Thyroid gland (tissue), 4 donors: ENCODE data around the gene AFF2. TPM values are rescaled to one million over a fixed set of nuclear protein-coding genes. Genes with fewer than 3 reads are reported as not detected.

Experiments used
- DNase-seq, 2 donors: peaks; one replicate each; pipeline ENCODE4 v3.0.0-alpha.2; 2019
- H3K27ac ChIP-seq, 3 donors: fragments of 200-600 bp; sonication (generic); 1 replicate in 2 of 3; 2 replicates in 1 of 3; pipeline ENCODE4 v1.5.1; 2016 to 2019; ENCODE audit warnings: mild to moderate bottlenecking in 1 of 3, moderate library complexity in 1 of 3
- H3K27me3 ChIP-seq: fragments of 200-600 bp; sonication (generic); one replicate; pipeline ENCODE4 v1.5.1; 2019
- H3K36me3 ChIP-seq, 2 donors: fragments of 200-600 bp; sonication (generic); one replicate each; pipeline ENCODE4 v1.5.1; 2016 to 2019
- H3K4me1 ChIP-seq, 2 donors: fragments of 200-600 bp; sonication (generic); one replicate each; pipeline ENCODE4 v1.5.1; 2017 to 2019
- H3K4me3 ChIP-seq, 3 donors: fragments of 200-600 bp; sonication (generic); replicated peaks in 1 of 3; 1 replicate in 2 of 3; 2 replicates in 1 of 3; pipeline ENCODE4 v1.5.1; 2016; ENCODE audit warnings: mild to moderate bottlenecking in 1 of 3
- H3K9me3 ChIP-seq: fragments of 200-600 bp; sonication (generic); one replicate; pipeline ENCODE4 v1.5.1; 2017
- CTCF ChIP-seq, 6 experiments: fragments of 200-600 bp in 3 of 6; fragments of 450-650 bp in 3 of 6; sonication (generic) in 3 of 6; IDR thresholded peaks; one replicate each; pipeline ENCODE4 v1.5.1; 2016 to 2019; ENCODE audit warnings: antibody characterized with exemption in 6 of 6, mild to moderate bottlenecking in 2 of 6, inconsistent platforms in 1 of 6, moderate library complexity in 1 of 6
- POLR2A ChIP-seq, 2 donors: fragments of 450-650 bp; IDR thresholded peaks; one replicate each; pipeline ENCODE4 v1.6.1; 2017; ENCODE audit warnings: antibody characterized with exemption in 2 of 2, mild to moderate bottlenecking in 2 of 2, moderate library complexity in 1 of 2
- WGBS, 2 donors: methylation state at CpG; one replicate each; pipeline ENCODE4 v1.1.5; 2017; 5-methylcytosine and 5-hydroxymethylcytosine counted together
- intact Hi-C: fragments of 100-400 bp; cut with DNase I; formaldehyde crosslinking; loops from one replicate; pipeline ENCODE4 v1.15.1; 2023
- total RNA-seq, 4 donors: library from RNA; depleted of rRNA; stranded (reverse); fragments of >200 nt; gene quantifications; one replicate each; pipeline ENCODE4 v1.2.3, GENCODE V29; 2016

The AFF2 gene
- total RNA-seq, 4 donors from 2014 or later: 3.7 to 6.5 (median 4.4) TPM

- 87 to 92% methylated on average over 3 of the region's 3 CpGs for WGBS, 2 donors
- no peak overlapping the region for H3K27ac ChIP-seq
- no peaks in the 10 kb centered on the region for H3K36me3 ChIP-seq
- H3K27me3 ChIP-seq: no peaks in the 10 kb centered on the region
- H3K4me1 ChIP-seq: no peaks in the 10 kb centered on the region
- DNase-seq: no peak
- H3K4me3 ChIP-seq: no peak overlapping the region
- TF ChIP-seq CTCF (IDR thresholded peaks at IDR 0.05) (no peak), POLR2A (IDR thresholded peaks at IDR 0.05) (no peak)
- intact Hi-C loops: no loop called here
- H3K9me3 ChIP-seq: no peaks in the 10 kb centered on the region
These were observed 222.5 kb downstream of the AFF2 start for GRCh38 chrX:148722966-148723365.

GRCh38 chrX:148723551-148723950 lies 223.1 kb downstream of the AFF2 start:
- 66 to 83% methylated on average over 2 of the region's 2 CpGs for WGBS, 2 donors
- TF ChIP-seq CTCF (IDR thresholded peaks at IDR 0.05) (no peak), POLR2A (IDR thresholded peaks at IDR 0.05) (no peak)
- no peaks in the 10 kb centered on the region for H3K36me3 ChIP-seq
- DNase-seq: no peak
- H3K4me3 ChIP-seq: no peak overlapping the region
- H3K4me1 ChIP-seq: no peaks in the 10 kb centered on the region
- H3K27ac ChIP-seq: no peak overlapping the region
- H3K9me3 ChIP-seq: no peaks in the 10 kb centered on the region
- intact Hi-C loops: no loop called here
- no peaks in the 10 kb centered on the region for H3K27me3 ChIP-seq

GRCh38 chrX:148728901-148729300 lies 228.5 kb downstream of the AFF2 start:
- Histone ChIP-seq H3K4me3 (no peak overlapping the region), H3K4me1 (no peaks in the 10 kb centered on the region), H3K27ac (no peak overlapping the region), H3K27me3 (no peaks in the 10 kb centered on the region), H3K36me3 (no peaks in the 10 kb centered on the region), H3K9me3 (no peaks in the 10 kb centered on the region)
- DNase-seq: no peak
- TF ChIP-seq POLR2A (IDR thresholded peaks at IDR 0.05) (no peak), CTCF (IDR thresholded peaks at IDR 0.05) (no peak)
- intact Hi-C loops: no loop called here
- WGBS, 2 donors: 89 to 93% methylated on average over 5 of the region's 5 CpGs

GRCh38 chrX:148732743-148733142 lies 232.3 kb downstream of the AFF2 start:
- H3K9me3 ChIP-seq: no peaks in the 10 kb centered on the region
- H3K27me3 ChIP-seq: no peaks in the 10 kb centered on the region
- intact Hi-C loops: no loop called here
- no peak overlapping the region for H3K4me3 ChIP-seq
- no peaks in the 10 kb centered on the region for H3K36me3 ChIP-seq
- H3K4me1 ChIP-seq: no peaks in the 10 kb centered on the region
- TF ChIP-seq POLR2A (IDR thresholded peaks at IDR 0.05) (no peak), CTCF (IDR thresholded peaks at IDR 0.05) (no peak)
- DNase-seq: no peak
- H3K27ac ChIP-seq: no peak overlapping the region

- H3K27me3 ChIP-seq: no peaks in the 10 kb centered on the region
- no peaks in the 10 kb centered on the region for H3K4me1 ChIP-seq
- TF ChIP-seq CTCF (IDR thresholded peaks at IDR 0.05) (no peak), POLR2A (IDR thresholded peaks at IDR 0.05) (no peak)
- no peak for DNase-seq
- no peak overlapping the region for H3K27ac ChIP-seq
- no peaks in the 10 kb centered on the region for H3K36me3 ChIP-seq
- no peaks in the 10 kb centered on the region for H3K9me3 ChIP-seq
- intact Hi-C loops: no loop called here
- 60 to 68% methylated on average over 2 to 3 of the region's 6 CpGs for WGBS, 2 donors
- no peak overlapping the region for H3K4me3 ChIP-seq
These were observed 241.0 kb downstream of the AFF2 start for GRCh38 chrX:148741441-148741840.
